Activated CD4-positive, CD25-positive, alpha-beta regulatory T cell (primary cell): ENCODE results near the gene DHRS1.

ENCODE experiments used
- DNase-seq, 4 experiments: peaks; one replicate each; lab custom pipeline; 2025; lab: John Stamatoyannopoulos, UW

The DHRS1 gene

DNA sequence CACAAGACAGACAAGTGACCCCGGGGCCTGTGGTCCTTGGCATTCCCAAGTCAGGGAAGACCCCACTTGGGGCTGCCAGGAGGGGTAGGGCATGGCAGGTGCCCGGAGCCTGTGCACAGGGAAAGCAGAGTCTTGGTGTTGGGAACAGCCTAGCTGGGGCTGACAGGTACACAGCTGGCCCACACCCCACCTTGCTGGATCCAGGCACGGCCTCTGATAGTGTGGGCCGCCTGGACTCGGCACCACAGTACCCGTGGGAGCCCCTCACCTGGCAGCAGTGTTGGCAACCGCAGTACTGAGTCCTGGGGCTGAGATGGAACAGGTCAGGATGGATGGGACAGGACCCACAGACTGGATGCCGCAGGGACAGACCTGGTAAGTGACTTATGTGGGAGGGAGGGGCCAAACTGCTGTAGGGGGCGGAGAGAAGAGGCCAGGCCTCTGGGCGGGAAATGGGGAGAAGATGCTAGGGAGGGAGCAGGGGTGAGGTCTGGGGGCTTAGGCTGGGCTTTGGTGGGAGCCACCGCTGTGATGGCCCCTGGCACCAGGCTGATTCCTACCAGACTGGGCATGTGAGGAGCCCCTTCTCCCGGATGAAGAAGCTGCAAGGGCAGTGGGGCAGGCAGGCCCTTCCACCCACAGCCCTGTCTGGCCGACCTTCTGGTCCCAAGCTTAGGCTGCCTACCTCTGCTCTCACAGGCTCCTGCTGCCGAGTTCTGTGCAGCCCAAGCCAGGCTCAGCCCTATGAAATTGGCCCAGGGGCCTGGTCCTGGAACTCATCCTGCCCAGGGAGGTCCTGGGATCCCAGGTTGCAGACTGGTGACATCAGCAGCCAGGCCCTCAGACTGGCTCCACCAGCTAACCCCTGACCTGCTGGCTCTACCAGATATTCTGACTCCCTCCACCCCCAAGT lies 36.5 kb downstream of the DHRS1 start, which contains the start of gene TGM1:
Gene TGM1 (minus strand): TSS at position 357 of the 913 bp plus-strand sequence. CDS start 825 bp downstream, outside the sequence.
- no peak for DNase-seq

- no peak for DNase-seq
These were observed 37.6 kb downstream of the DHRS1 start for GRCh38 chr14:24261969-24262327.

GRCh38 chr14:24261256-24261968 lies 38.2 kb downstream of the DHRS1 start:
- no peak for DNase-seq

DNA sequence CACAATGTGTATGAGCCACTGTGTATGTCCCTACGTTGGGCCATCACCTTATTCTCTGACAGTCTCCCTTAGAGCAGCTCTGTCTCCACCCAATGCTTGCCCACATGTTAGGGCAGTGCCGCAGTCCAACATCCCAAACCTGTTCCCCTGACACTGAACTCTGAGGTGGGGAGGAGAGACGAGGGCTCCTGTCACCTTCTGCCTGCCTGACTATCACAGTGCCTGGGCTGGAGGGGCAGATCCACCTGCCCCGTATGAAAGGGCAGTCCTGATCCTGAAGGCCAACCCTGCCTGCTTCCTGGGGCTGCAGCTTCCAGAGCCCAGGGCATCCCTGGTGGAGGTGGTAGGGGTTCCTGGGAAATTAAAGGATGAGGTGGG lies 38.8 kb downstream of the DHRS1 start:
- DNase-seq = no peak

GRCh38 chr14:24260026-24260779 lies 39.4 kb downstream of the DHRS1 start:
- no peak for DNase-seq

- DNase-seq = no peak
These were observed 40.1 kb downstream of the DHRS1 start for GRCh38 chr14:24259282-24260025.

DNA sequence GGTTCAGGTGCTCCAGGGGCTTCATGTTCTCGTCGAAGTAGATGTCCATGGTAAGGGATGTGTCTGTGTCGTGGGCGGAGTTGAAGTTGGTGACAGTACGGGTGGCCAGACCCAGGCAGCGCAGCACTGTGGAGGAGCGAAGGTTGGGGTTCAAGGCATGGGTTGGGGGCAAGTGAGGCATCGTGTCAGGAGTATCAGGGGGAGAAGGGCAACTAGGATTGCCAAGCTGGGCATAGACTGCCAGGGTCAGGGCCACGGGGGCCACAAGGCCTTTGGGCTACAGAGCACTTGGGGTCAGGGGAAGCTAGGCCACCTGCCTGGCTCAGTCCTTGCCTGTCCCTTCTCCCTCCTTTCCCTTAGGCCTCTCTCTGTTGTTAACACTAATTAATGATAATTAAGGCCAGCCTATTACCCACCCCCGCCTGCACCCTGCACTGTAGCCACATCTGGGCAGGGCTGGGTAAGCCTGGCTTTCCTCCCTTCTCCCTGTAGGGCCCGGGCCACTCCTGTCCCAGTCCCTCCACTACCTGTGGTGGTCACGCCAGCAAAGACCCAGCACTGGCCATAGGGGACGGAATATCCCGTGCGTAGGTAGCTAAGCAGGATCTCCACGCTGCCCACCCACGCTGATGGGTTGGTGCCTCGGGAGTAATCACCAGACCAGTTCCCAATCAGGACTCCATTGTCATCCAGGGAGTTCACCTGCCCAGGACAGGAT lies 40.9 kb downstream of the DHRS1 start:
- no peak for DNase-seq

- no peak for DNase-seq
These were observed 41.5 kb downstream of the DHRS1 start for GRCh38 chr14:24258119-24258518.

- no peak for DNase-seq
These were observed 42.6 kb downstream of the DHRS1 start for GRCh38 chr14:24256960-24257359.

GRCh38 chr14:24255931-24256711 lies 43.5 kb downstream of the DHRS1 start:
- DNase-seq = no peak

- no peak for DNase-seq
These were observed 44.1 kb downstream of the DHRS1 start for GRCh38 chr14:24255438-24255837.

GRCh38 chr14:24254630-24255392 lies 44.8 kb downstream of the DHRS1 start:
- no peak for DNase-seq

- DNase-seq = no peak
These were observed 45.6 kb downstream of the DHRS1 start for GRCh38 chr14:24253936-24254335.

GRCh38 chr14:24252289-24253124 lies 47.1 kb downstream of the DHRS1 start:
- no peak for DNase-seq

DNA sequence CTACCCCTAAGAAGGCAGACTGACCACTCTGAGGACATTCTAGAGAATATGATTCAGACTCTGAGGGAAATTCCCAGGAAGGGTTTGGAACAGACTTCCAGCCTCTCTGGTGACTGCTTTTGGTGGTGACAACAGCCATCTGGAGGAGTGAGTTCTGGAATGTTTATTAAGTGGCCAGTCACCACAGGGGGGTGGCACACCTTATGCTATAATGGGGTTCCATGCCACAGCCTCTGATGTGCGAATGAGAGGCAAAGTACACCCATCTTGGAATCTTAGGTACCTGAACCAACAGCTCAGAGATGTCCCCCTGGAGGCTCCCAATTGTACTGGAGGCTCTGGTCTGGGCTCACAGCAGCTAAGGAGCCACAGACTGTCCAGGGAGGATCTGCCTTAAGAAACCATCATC lies 47.7 kb downstream of the DHRS1 start:
- no peak for DNase-seq

DNA sequence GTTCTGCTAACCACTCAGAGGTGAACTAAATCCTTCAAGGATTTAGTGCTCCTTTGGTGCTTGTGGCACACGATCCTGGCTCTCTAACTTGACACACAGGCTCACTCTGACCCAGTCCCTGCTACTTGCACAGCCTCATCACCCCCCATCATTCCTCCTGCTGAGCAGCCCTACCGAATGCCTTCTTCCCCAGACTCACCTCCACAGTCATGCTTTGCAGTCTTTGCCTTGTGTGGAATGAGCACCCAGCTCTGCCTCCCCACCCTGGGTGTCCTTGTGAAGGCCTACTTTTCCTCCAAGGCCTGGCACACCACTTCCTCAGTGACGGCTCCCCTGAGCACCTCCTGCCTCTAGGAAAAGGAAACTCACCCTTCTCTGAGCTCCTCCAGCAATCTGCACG lies 49.2 kb downstream of the DHRS1 start:
- no peak for DNase-seq

DNA sequence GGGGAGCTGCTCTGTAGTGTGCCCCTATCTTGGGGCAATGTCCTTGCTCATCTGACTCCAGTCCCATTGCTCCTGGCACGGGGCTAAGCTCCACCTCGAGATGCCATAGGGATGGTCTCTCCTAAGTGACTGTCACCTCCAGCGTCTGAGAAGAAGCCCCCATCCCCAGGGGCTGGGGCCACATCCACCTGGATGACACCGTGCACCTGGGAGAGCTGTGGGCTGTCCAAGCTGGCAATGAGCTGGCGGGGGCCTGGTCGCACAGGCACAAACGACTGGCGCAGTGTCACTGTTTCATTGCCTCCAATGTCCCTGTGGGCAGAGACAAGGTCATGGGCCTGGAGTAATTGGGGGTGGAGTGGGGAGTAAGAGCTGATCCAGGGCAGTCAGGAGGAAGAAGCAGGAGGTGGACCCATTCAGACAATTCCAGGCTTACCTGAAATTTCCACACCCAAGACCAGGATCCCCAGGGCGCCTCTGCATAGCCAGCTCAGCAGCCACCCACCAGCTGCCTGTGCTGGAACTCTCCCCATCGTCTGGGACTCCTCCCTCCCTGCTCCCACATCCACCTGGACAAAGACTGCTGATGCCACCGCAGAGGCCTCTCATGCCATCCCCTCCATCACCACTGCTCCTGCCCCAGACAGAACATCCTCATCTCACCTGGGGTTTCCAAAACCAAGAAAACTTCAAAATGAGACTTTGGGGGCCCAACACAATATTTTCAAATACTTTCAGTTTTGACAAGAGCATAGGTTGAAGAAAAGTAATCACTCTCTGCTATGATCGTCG lies 50.2 kb downstream of the DHRS1 start:
- DNase-seq = no peak

DNA sequence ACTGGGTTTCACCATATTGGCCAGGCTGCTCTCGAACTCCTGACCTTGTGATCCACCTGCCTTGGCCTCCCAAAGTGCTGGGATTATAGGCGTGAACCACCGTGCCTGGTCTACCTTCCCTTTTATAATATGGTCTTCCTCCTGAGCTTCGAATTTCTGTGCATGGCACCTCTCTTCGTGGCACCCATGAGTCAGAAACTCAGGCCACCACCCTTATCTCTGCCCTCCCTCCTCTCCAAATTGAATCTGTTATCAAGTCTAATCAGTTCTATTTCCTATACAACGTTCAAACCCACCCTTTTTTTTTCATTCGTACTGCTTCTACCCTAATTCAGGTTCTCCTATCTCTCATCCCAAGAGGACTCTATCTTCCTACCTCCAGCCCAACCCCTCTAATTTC lies 52.2 kb downstream of the DHRS1 start:
- DNase-seq = no peak
